ENCODE data around the gene XRCC5.

Gene XRCC5

DNA sequence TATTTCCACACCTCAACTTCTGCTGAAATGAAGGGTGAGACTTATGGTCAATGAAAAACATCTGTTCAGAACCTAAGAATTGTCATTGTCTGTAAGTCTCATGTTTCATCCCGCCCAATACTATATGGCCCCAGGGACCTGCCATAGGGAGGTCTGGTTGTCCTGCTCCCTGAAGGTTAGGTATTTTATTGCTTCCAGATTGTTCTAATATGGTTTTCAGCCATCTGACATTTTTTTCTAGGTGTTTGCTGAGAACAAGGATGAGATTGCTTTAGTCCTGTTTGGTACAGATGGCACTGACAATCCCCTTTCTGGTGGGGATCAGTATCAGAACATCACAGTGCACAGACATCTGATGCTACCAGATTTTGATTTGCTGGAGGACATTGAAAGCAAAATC lies 7.3 kb downstream of the XRCC5 start:
- Histone ChIP-seq H3K4me3 (ENCODE audit: low read depth in 1 of 2, low read length in 2 of 2) (no peak overlapping the region), H3K9ac (ENCODE audit: low read depth in 1 of 2, low read length in 2 of 2) (no peak overlapping the region), H3K27ac (ENCODE audit: low read depth, low read length) (no peak overlapping the region), H3K36me3 (ENCODE audit: control insufficient read depth in 1 of 2, insufficient read depth in 2 of 2, low read length in 2 of 2) (peaks cover 61 to 86% of the 10 kb centered on the region in 2 donors), H3K9me3 (ENCODE audit: control insufficient read depth in 1 of 2, low read length in 2 of 2) (no peaks in the 10 kb centered on the region), H3K4me1 (ENCODE audit: control insufficient read depth in 1 of 2, insufficient read depth in 2 of 2, low read length in 2 of 2) (peaks cover 18 to 23% of the 10 kb centered on the region in 2 donors), H3K27me3 (ENCODE audit: control insufficient read depth in 1 of 2, insufficient read depth in 2 of 2, low read length in 2 of 2) (no peaks in the 10 kb centered on the region)

DNA sequence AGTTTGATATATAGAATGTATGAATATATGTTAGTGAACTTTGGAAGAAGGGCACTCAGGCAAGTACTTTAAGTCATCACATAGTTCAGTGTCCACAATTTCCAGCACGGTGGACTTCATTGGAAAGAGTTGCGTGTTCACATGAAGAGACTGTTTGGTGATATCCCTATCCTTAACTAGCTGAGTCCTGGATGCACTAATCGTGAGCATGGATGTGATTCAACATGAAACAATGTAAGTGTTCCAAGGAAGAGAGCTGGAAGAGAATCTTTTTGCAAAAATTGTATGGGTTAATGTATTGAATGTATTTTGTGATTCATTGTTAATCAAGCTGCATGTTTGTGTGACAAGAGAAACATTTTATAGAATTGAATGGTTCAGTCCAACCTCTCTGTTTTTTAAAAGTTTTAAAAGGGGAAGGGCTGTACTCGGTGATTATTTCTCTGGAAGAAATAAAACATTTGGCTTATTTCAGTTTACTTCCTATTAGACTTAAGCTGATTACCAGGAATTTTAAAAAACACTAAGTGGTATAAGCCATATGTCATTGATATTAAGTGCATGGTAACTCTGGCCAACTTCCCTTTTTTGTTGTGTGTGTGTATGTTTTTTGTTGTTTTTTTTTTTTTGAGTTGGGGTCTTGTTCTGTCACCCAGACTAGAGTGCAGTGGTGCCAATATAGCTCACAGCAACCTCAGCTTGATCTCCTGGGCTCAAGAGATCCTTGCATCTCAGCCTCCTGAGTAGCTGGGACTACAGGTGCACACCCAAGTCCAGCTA lies 8.6 kb downstream of the XRCC5 start:
- Histone ChIP-seq H3K27ac (ENCODE audit: low read depth, low read length) (no peak overlapping the region), H3K4me1 (ENCODE audit: control insufficient read depth in 1 of 2, insufficient read depth in 2 of 2, low read length in 2 of 2) (peaks cover 17 to 18% of the 10 kb centered on the region in 2 donors), H3K27me3 (ENCODE audit: control insufficient read depth in 1 of 2, insufficient read depth in 2 of 2, low read length in 2 of 2) (no peaks in the 10 kb centered on the region), H3K4me3 (ENCODE audit: low read depth in 1 of 2, low read length in 2 of 2) (no peak overlapping the region), H3K36me3 (ENCODE audit: control insufficient read depth in 1 of 2, insufficient read depth in 2 of 2, low read length in 2 of 2) (peaks cover 59 to 86% of the 10 kb centered on the region in 2 donors), H3K9me3 (ENCODE audit: control insufficient read depth in 1 of 2, low read length in 2 of 2) (no peaks in the 10 kb centered on the region), H3K9ac (ENCODE audit: low read depth in 1 of 2, low read length in 2 of 2) (no peak overlapping the region)

DNA sequence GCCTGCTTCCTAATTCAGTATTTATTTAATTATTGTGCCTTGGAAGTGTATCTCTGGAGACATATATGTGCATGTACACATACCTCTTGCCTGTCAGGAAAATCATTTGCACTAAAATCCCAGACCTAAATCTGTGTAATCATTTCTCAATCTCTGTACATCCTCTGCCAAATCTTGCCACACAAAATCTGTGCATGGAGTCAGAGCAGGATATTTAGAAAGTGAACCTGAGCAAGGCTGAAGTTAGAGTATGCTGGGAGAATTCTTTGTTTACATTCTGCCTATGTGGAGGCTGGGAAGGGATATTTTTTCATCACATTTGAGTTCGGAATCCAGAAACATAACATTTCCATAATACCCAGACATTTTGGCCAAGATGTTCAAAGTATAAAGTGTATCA lies 9.3 kb downstream of the XRCC5 start:
- no peak overlapping the region for H3K9ac ChIP-seq (ENCODE audit: low read depth in 1 of 2, low read length in 2 of 2)
- H3K4me1 ChIP-seq (ENCODE audit: control insufficient read depth in 1 of 2, insufficient read depth in 2 of 2, low read length in 2 of 2): peaks cover 11 to 18% of the 10 kb centered on the region in 2 donors
- no peaks in the 10 kb centered on the region for H3K27me3 ChIP-seq (ENCODE audit: control insufficient read depth in 1 of 2, insufficient read depth in 2 of 2, low read length in 2 of 2)
- no peak overlapping the region for H3K27ac ChIP-seq (ENCODE audit: low read depth, low read length)
- H3K4me3 ChIP-seq (ENCODE audit: low read depth in 1 of 2, low read length in 2 of 2): no peak overlapping the region
- no peaks in the 10 kb centered on the region for H3K9me3 ChIP-seq (ENCODE audit: control insufficient read depth in 1 of 2, low read length in 2 of 2)
- H3K36me3 ChIP-seq (ENCODE audit: control insufficient read depth in 1 of 2, insufficient read depth in 2 of 2, low read length in 2 of 2): peaks cover 60 to 86% of the 10 kb centered on the region in 2 donors

DNA sequence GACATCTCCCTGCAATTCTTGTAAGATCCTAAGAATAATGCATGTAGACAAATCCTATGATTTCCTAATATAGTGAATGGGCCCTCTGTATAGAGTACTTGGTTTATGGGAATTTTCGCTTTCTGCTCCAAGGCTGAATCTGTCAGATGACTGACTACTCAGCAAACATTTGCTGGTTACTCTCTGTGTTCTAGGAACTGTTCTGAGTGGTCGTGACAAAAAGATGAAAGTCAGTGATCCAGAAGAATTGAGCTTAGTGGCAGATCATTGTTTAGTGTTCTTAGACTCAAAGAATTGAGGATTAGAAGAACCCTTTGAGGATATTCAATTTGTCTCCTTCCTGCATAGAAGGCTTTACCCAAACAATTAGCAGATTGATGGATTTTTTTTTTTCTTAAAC lies 10.0 kb downstream of the XRCC5 start:
- Histone ChIP-seq H3K9me3 (ENCODE audit: control insufficient read depth in 1 of 2, low read length in 2 of 2) (no peaks in the 10 kb centered on the region), H3K27me3 (ENCODE audit: control insufficient read depth in 1 of 2, insufficient read depth in 2 of 2, low read length in 2 of 2) (no peaks in the 10 kb centered on the region), H3K27ac (ENCODE audit: low read depth, low read length) (no peak overlapping the region), H3K36me3 (ENCODE audit: control insufficient read depth in 1 of 2, insufficient read depth in 2 of 2, low read length in 2 of 2) (peaks cover 57 to 86% of the 10 kb centered on the region in 2 donors), H3K9ac (ENCODE audit: low read depth in 1 of 2, low read length in 2 of 2) (no peak overlapping the region), H3K4me3 (ENCODE audit: low read depth in 1 of 2, low read length in 2 of 2) (no peak overlapping the region), H3K4me1 (ENCODE audit: control insufficient read depth in 1 of 2, insufficient read depth in 2 of 2, low read length in 2 of 2) (peaks cover 4 to 16% of the 10 kb centered on the region in 2 donors)

DNA sequence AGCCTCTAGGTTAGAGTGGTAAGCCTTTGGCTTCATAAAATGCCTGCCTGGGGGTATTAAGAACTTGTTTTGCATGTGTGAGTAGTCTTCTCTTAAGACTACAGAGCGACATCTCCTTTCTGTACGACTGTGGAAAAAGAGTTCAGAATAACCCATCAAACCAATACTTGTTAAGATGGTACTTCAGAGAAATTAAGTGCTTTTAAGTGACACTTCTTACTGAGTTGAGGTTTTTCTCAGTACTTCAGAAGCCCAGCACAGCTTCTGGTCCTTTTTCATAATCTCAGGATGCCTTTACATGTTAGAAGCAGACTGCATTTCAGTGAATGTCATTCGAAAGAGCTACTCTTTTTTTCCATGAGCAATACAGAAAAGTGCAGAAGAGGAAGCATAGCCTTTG lies 10.8 kb downstream of the XRCC5 start:
- no peak overlapping the region for H3K27ac ChIP-seq (ENCODE audit: low read depth, low read length)
- no peaks in the 10 kb centered on the region for H3K9me3 ChIP-seq (ENCODE audit: control insufficient read depth in 1 of 2, low read length in 2 of 2)
- H3K9ac ChIP-seq (ENCODE audit: low read depth in 1 of 2, low read length in 2 of 2): no peak overlapping the region
- H3K4me1 ChIP-seq (ENCODE audit: control insufficient read depth in 1 of 2, insufficient read depth in 2 of 2, low read length in 2 of 2): peaks cover 0 to 11% of the 10 kb centered on the region in 2 donors
- peaks cover 63 to 90% of the 10 kb centered on the region in 2 donors for H3K36me3 ChIP-seq (ENCODE audit: control insufficient read depth in 1 of 2, insufficient read depth in 2 of 2, low read length in 2 of 2)
- H3K4me3 ChIP-seq (ENCODE audit: low read depth in 1 of 2, low read length in 2 of 2): no peak overlapping the region
- no peaks in the 10 kb centered on the region for H3K27me3 ChIP-seq (ENCODE audit: control insufficient read depth in 1 of 2, insufficient read depth in 2 of 2, low read length in 2 of 2)

DNA sequence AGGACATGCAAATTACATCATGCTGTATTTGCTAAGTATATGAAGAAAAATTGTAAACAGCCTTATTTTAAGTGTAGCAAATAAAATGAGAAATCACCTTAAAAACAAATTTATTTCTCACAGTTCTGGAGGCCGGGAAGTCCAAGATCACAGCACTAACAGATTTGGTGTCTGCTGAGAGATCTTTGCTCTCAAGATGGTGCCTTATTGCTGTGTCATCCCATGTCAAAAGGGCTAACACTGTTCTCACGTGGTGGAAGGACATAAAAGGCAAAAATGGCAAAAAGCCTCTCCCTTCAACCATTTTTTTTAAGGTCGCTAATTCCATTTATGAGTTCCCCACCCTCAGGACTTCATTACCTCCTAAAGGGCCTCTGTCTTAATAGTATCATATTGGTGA lies 12.1 kb downstream of the XRCC5 start:
- Histone ChIP-seq H3K9me3 (ENCODE audit: control insufficient read depth in 1 of 2, low read length in 2 of 2) (no peaks in the 10 kb centered on the region), H3K27me3 (ENCODE audit: control insufficient read depth in 1 of 2, insufficient read depth in 2 of 2, low read length in 2 of 2) (no peaks in the 10 kb centered on the region), H3K27ac (ENCODE audit: low read depth, low read length) (no peak overlapping the region), H3K9ac (ENCODE audit: low read depth in 1 of 2, low read length in 2 of 2) (no peak overlapping the region), H3K4me3 (ENCODE audit: low read depth in 1 of 2, low read length in 2 of 2) (no peak overlapping the region), H3K4me1 (ENCODE audit: control insufficient read depth in 1 of 2, insufficient read depth in 2 of 2, low read length in 2 of 2) (no peaks in the 10 kb centered on the region), H3K36me3 (ENCODE audit: control insufficient read depth in 1 of 2, insufficient read depth in 2 of 2, low read length in 2 of 2) (peaks cover 72 to 97% of the 10 kb centered on the region in 2 donors)

DNA sequence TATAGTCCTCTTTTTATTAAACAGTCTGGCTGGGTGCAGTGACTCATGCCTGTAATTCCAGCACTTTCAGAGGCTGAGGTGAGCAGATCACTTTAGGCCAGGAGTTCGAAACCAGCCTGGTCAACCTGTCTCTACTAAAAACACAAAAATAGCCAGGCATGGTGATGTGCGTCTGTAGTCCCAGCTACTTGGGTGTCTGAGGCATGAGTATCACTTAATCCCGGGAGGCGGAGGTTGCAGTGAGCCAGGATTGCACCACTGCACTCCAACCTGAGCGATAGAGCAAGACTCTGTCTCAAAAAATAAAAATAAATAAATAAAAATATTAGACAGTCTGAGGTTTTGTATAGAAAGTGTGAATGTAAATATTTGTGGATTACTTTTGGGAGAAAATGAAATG lies 17.8 kb downstream of the XRCC5 start:
- H3K9ac ChIP-seq (ENCODE audit: low read depth in 1 of 2, low read length in 2 of 2): no peak overlapping the region
- no peak overlapping the region for H3K4me3 ChIP-seq (ENCODE audit: low read depth in 1 of 2, low read length in 2 of 2)
- no peak overlapping the region for H3K27ac ChIP-seq (ENCODE audit: low read depth, low read length)
- H3K4me1 ChIP-seq (ENCODE audit: control insufficient read depth in 1 of 2, insufficient read depth in 2 of 2, low read length in 2 of 2): no peaks in the 10 kb centered on the region
- no peaks in the 10 kb centered on the region for H3K27me3 ChIP-seq (ENCODE audit: control insufficient read depth in 1 of 2, insufficient read depth in 2 of 2, low read length in 2 of 2)
- H3K9me3 ChIP-seq (ENCODE audit: control insufficient read depth in 1 of 2, low read length in 2 of 2): no peaks in the 10 kb centered on the region
- H3K36me3 ChIP-seq (ENCODE audit: control insufficient read depth in 1 of 2, insufficient read depth in 2 of 2, low read length in 2 of 2): peaks cover 65 to 91% of the 10 kb centered on the region in 2 donors

DNA sequence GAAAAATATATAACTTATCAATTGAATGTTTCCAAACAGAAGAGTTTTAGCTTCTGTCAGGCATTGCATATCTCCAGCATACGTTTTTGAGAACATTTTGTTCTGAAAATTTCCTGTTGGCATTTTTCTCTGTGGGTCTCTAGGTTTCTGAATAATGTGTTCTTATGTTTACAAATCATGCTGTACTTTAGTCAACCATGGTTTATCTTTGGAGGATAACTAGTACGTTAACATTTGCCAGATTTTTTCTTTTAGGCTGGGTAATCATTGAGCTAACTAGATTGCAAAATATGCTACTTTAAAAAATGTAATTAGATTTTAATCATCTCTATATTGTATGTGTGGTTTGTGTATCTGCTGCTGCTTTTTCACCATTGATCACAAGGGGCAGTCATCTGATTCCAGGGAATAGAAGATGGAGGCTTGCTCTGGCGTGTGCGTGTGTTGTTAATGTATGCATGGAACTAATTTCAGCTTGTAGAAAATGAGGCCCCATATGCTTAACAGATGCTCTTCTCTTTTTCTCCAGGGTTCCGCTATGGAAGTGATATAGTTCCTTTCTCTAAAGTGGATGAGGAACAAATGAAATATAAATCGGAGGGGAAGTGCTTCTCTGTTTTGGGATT lies 21.3 kb downstream of the XRCC5 start:
- Histone ChIP-seq H3K9ac (ENCODE audit: low read depth in 1 of 2, low read length in 2 of 2) (no peak overlapping the region), H3K4me1 (ENCODE audit: control insufficient read depth in 1 of 2, insufficient read depth in 2 of 2, low read length in 2 of 2) (no peaks in the 10 kb centered on the region), H3K27ac (ENCODE audit: low read depth, low read length) (no peak overlapping the region), H3K36me3 (ENCODE audit: control insufficient read depth in 1 of 2, insufficient read depth in 2 of 2, low read length in 2 of 2) (peaks cover 67 to 93% of the 10 kb centered on the region in 2 donors), H3K27me3 (ENCODE audit: control insufficient read depth in 1 of 2, insufficient read depth in 2 of 2, low read length in 2 of 2) (no peaks in the 10 kb centered on the region), H3K9me3 (ENCODE audit: control insufficient read depth in 1 of 2, low read length in 2 of 2) (no peaks in the 10 kb centered on the region), H3K4me3 (ENCODE audit: low read depth in 1 of 2, low read length in 2 of 2) (no peak overlapping the region)

DNA sequence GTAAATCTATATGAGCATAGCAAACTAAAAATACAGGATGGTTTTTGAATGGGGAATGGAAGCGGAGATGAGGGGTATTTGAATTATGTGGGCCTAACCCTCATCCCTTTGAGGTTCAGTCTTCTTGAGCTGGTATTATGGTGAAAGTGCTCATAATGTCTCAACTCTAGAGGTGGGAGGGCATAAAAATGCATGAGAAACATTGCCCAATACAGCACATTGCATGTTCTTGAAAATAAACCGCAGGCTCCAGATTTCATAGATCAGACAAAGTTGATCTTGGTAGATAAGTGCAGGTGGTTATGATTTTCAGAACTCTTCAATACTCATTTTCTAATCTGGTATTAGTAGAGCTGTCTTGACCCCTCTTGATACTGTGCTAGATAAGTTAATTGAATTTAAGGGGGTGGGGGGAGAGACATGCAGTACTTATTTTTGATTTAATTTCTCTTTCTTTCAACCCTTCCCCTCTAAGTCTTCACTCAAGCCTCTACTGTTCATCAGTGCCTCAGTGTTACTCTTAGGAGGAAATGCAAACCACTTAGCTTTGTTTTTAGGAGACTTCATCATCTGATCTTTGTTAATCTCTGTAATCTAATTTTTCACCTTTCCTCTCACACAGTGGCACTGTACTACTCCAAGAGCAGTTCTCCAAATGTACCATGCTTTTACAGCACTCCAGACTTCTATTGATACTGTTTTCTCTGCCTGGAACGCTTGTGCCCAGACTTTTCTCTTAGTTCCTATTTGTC lies 22.2 kb downstream of the XRCC5 start:
- no peak overlapping the region for H3K9ac ChIP-seq (ENCODE audit: low read depth in 1 of 2, low read length in 2 of 2)
- H3K4me1 ChIP-seq (ENCODE audit: control insufficient read depth in 1 of 2, insufficient read depth in 2 of 2, low read length in 2 of 2): no peaks in the 10 kb centered on the region
- no peak overlapping the region for H3K27ac ChIP-seq (ENCODE audit: low read depth, low read length)
- H3K27me3 ChIP-seq (ENCODE audit: control insufficient read depth in 1 of 2, insufficient read depth in 2 of 2, low read length in 2 of 2): no peaks in the 10 kb centered on the region
- H3K9me3 ChIP-seq (ENCODE audit: control insufficient read depth in 1 of 2, low read length in 2 of 2): no peaks in the 10 kb centered on the region
- peaks cover 61 to 90% of the 10 kb centered on the region in 2 donors for H3K36me3 ChIP-seq (ENCODE audit: control insufficient read depth in 1 of 2, insufficient read depth in 2 of 2, low read length in 2 of 2)
- H3K4me3 ChIP-seq (ENCODE audit: low read depth in 1 of 2, low read length in 2 of 2): no peak overlapping the region

DNA sequence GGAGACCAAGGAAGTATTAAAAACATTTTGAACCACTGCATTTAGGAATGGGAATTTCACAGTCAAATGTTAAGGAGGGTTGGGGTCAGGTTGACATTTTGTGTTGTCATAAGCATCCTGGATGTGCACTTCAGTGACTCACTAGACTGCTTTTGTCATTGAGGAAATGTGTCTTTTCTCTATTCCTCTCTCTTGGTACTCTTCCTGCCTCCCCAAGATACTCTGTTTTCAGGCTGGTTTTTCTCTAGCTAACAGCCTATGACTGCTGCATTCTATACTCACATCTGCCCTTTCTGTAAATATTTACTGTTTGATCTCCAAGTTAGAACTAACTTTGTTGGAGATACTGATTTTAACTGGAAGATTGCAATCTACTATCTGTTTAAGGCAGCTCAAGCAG lies 23.4 kb downstream of the XRCC5 start:
- no peak overlapping the region for H3K9ac ChIP-seq (ENCODE audit: low read depth in 1 of 2, low read length in 2 of 2)
- H3K9me3 ChIP-seq (ENCODE audit: control insufficient read depth in 1 of 2, low read length in 2 of 2): no peaks in the 10 kb centered on the region
- H3K36me3 ChIP-seq (ENCODE audit: control insufficient read depth in 1 of 2, insufficient read depth in 2 of 2, low read length in 2 of 2): peaks cover 66 to 89% of the 10 kb centered on the region in 2 donors
- H3K27me3 ChIP-seq (ENCODE audit: control insufficient read depth in 1 of 2, insufficient read depth in 2 of 2, low read length in 2 of 2): no peaks in the 10 kb centered on the region
- H3K27ac ChIP-seq (ENCODE audit: low read depth, low read length): no peak overlapping the region
- no peaks in the 10 kb centered on the region for H3K4me1 ChIP-seq (ENCODE audit: control insufficient read depth in 1 of 2, insufficient read depth in 2 of 2, low read length in 2 of 2)
- no peak overlapping the region for H3K4me3 ChIP-seq (ENCODE audit: low read depth in 1 of 2, low read length in 2 of 2)
